Esophagus muscularis mucosa (tissue), 4 donors: ENCODE data around the gene ZNF134. TPM values are rescaled to one million over a fixed set of nuclear protein-coding genes. Genes with fewer than 3 reads are reported as not detected.

Experiments
- DNase-seq: peaks from one replicate; pipeline ENCODE4 v3.0.0-alpha.2; 2017; ENCODE audit errors: extremely low spot score
- H3K27ac ChIP-seq, 4 donors: fragments of 200-600 bp; sonication (generic); replicated peaks in 1 of 4; 1 replicate in 3 of 4; 2 replicates in 1 of 4; pipeline ENCODE4 v1.5.1; 2016 to 2019; ENCODE audit warnings: mild to moderate bottlenecking in 1 of 4
- H3K27me3 ChIP-seq, 4 donors: fragments of 200-600 bp; sonication (generic); one replicate each; pipeline versions ENCODE4 v1.5.1 to v1.6.0; 2016 to 2019
- H3K36me3 ChIP-seq, 4 donors: fragments of 200-600 bp; sonication (generic); one replicate each; pipeline ENCODE4 v1.5.1; 2016 to 2019
- H3K4me1 ChIP-seq, 4 donors: fragments of 200-600 bp; sonication (generic); one replicate each; pipeline ENCODE4 v1.5.1; 2016 to 2019
- H3K4me3 ChIP-seq, 4 donors: fragments of 200-600 bp; sonication (generic); 1 replicate in 2 of 4; 2 replicates in 2 of 4; pipeline ENCODE4 v1.5.1; 2016 to 2019; ENCODE audit warnings: mild to moderate bottlenecking in 4 of 4, moderate library complexity in 1 of 4
- H3K9me3 ChIP-seq, 4 donors: fragments of 200-600 bp; sonication (generic); 1 replicate in 3 of 4; 2 replicates in 1 of 4; pipeline ENCODE4 v1.5.1; 2016 to 2019
- CTCF ChIP-seq, 3 experiments: fragments of 200-600 bp in 2 of 3; fragments of 450-650 bp in 1 of 3; sonication (generic) in 2 of 3; IDR thresholded peaks; one replicate each; pipeline ENCODE4 v1.5.1; 2017 to 2019; ENCODE audit warnings: antibody characterized with exemption in 3 of 3, mild to moderate bottlenecking in 2 of 3, moderate library complexity in 1 of 3
- EP300 ChIP-seq: sonication (generic); formaldehyde crosslinking; IDR thresholded peaks from one replicate; pipeline ENCODE4 v1.6.1; 2017; ENCODE audit warnings: antibody characterized with exemption
- POLR2A ChIP-seq: fragments of 450-650 bp; IDR thresholded peaks from one replicate; pipeline ENCODE4 v1.6.1; 2017; ENCODE audit warnings: antibody characterized with exemption, moderate library complexity, mild to moderate bottlenecking, low read depth
- POLR2AphosphoS5 ChIP-seq, 2 donors: sonication (generic); formaldehyde crosslinking; IDR thresholded peaks; one replicate each; pipeline ENCODE4 v1.6.1; 2017; ENCODE audit warnings: antibody characterized with exemption in 2 of 2
- whole genome bisulfite sequencing: methylation state at CpG from one replicate; pipeline ENCODE4 v1.1.5; 2018; 5-methylcytosine and 5-hydroxymethylcytosine counted together
- intact Hi-C: fragments of 100-400 bp; cut with DNase I; formaldehyde crosslinking; loops from one replicate; pipeline ENCODE4 v1.15.1; 2023
- total RNA-seq, 4 donors: library from RNA; depleted of rRNA; stranded (reverse); fragments of >200 nt; gene quantifications; one replicate each; pipeline versions ENCODE4 v1.1.0 to v1.2.1, GENCODE V29; 2016

ZNF134 gene
- total RNA-seq, 4 donors from 2014 or later: 14.5 to 31.3 (median 22.1) TPM

GRCh38 chr19:57611113-57611512 lies 2.9 kb upstream of the ZNF134 start:
- peaks cover 4 to 50% (median 36%) of the 10 kb centered on the region in 4 donors for H3K9me3 ChIP-seq
- no peak overlapping the region for H3K4me3 ChIP-seq
- 86% methylated on average over 4 of the region's 4 CpGs for WGBS
- peaks cover 4 to 23% (median 14%) of the 10 kb centered on the region in 4 donors for H3K4me1 ChIP-seq
- H3K27me3 ChIP-seq: no peaks in the 10 kb centered on the region
- H3K27ac ChIP-seq: no peak overlapping the region
- DNase-seq: no peak
- intact Hi-C loops: no loop called here
- no peak for TF ChIP-seq POLR2A
- TF ChIP-seq CTCF (IDR thresholded peaks at IDR 0.05): no peak
- no peak for TF ChIP-seq POLR2AphosphoS5 (IDR thresholded peaks at IDR 0.05)
- TF ChIP-seq EP300: no peak
- H3K36me3 ChIP-seq: peaks cover 10 to 32% (median 25%) of the 10 kb centered on the region in 4 donors

GRCh38 chr19:57615346-57615745 lies 1.3 kb downstream of the ZNF134 start:
- H3K4me3 ChIP-seq: peak overlapping the region in 3 of 4 donors; percentile 91 to 99 (median 92)
- peaks cover 45 to 51% (median 51%) of the 10 kb centered on the region in 4 donors for H3K36me3 ChIP-seq
- no peaks in the 10 kb centered on the region for H3K27me3 ChIP-seq
- no peak for DNase-seq
- H3K4me1 ChIP-seq: peaks cover 4 to 23% (median 14%) of the 10 kb centered on the region in 4 donors
- H3K27ac ChIP-seq: no peak overlapping the region
- WGBS: 77% methylated on average over 3 of the region's 3 CpGs
- intact Hi-C loops: no loop called here
- H3K9me3 ChIP-seq: peaks cover 25 to 65% (median 57%) of the 10 kb centered on the region in 4 donors
- TF ChIP-seq CTCF (IDR thresholded peaks at IDR 0.05): no peak
- TF ChIP-seq POLR2AphosphoS5 (IDR thresholded peaks at IDR 0.05): no peak
- TF ChIP-seq EP300: no peak
- no peak for TF ChIP-seq POLR2A

GRCh38 chr19:57620673-57621348 lies 6.8 kb downstream of the ZNF134 start:
- peaks cover 73 to 89% (median 87%) of the 10 kb centered on the region in 4 donors for H3K36me3 ChIP-seq
- no peaks in the 10 kb centered on the region for H3K27me3 ChIP-seq
- peaks cover 0 to under 1% (median 0%) of the 10 kb centered on the region in 4 donors for H3K4me1 ChIP-seq
- peaks cover 51 to 100% (median 99%) of the 10 kb centered on the region in 4 donors for H3K9me3 ChIP-seq
- TF ChIP-seq CTCF (IDR thresholded peaks at IDR 0.05): no peak
- no peak for TF ChIP-seq EP300
- TF ChIP-seq POLR2A: no peak
- TF ChIP-seq POLR2AphosphoS5 (IDR thresholded peaks at IDR 0.05): no peak
- peak overlapping the region in 1 of 4 donors; percentile 11 for H3K4me3 ChIP-seq
- intact Hi-C loops: no loop called here
- 95% methylated on average over 10 of the region's 10 CpGs for WGBS
- no peak overlapping the region for H3K27ac ChIP-seq
- no peak for DNase-seq

- peaks cover 51 to 68% (median 64%) of the 10 kb centered on the region in 4 donors for H3K36me3 ChIP-seq
- no peaks in the 10 kb centered on the region for H3K27me3 ChIP-seq
- TF ChIP-seq EP300 (no peak), CTCF (IDR thresholded peaks at IDR 0.05) (no peak), POLR2A (no peak), POLR2AphosphoS5 (IDR thresholded peaks at IDR 0.05) (no peak)
- H3K27ac ChIP-seq: no peak overlapping the region
- H3K4me1 ChIP-seq: no peaks in the 10 kb centered on the region
- no peak overlapping the region for H3K4me3 ChIP-seq
- DNase-seq: no peak
- peaks cover 43 to 100% (median 93%) of the 10 kb centered on the region in 4 donors for H3K9me3 ChIP-seq
- intact Hi-C loops: no loop called here
These were observed 9.0 kb downstream of the ZNF134 start for GRCh38 chr19:57623091-57623490.
